Suprapubic skin (tissue), 3 donors: ENCODE results near the gene YOD1.

Experiments used
- CTCF ChIP-seq, 2 donors: fragments of 200-600 bp in 1 of 2; fragments of 450-650 bp in 1 of 2; sonication (generic) in 1 of 2; IDR thresholded peaks; one replicate each; pipeline ENCODE4 v1.5.1; 2016 to 2019; ENCODE audit warnings: antibody characterized with exemption in 2 of 2, mild to moderate bottlenecking in 1 of 2, moderate library complexity in 1 of 2
- EP300 ChIP-seq: sonication (generic); formaldehyde crosslinking; IDR thresholded peaks from one replicate; pipeline ENCODE4 v1.6.1; 2017; ENCODE audit warnings: antibody characterized with exemption
- POLR2A ChIP-seq, 2 donors: fragments of 450-650 bp; IDR thresholded peaks; one replicate each; pipeline ENCODE4 v1.6.1; 2017; ENCODE audit warnings: antibody characterized with exemption in 2 of 2, mild to moderate bottlenecking in 2 of 2, moderate library complexity in 2 of 2

GRCh38 chr1:207021876-207022596, 29.0 kb downstream of the YOD1 start:
- TF ChIP-seq CTCF (IDR thresholded peaks at IDR 0.05) (no peak), POLR2A (IDR thresholded peaks at IDR 0.05) (no peak), EP300 (no peak)
